GM18499 (cell line): ENCODE results near the gene RET.

ENCODE experiments used
- ATAC-seq: cut with Tn5 transposase; IDR thresholded peaks from one replicate; pipeline ENCODE4 v1.9.1; 2021; ENCODE audit warnings: moderate number of reproducible peaks; ENCODE audit not compliant: insufficient read depth, unreplicated experiment

RET gene

GRCh38 chr10:43043773-43044447, 33.0 kb upstream of the RET start:
- no peak for ATAC-seq

DNA sequence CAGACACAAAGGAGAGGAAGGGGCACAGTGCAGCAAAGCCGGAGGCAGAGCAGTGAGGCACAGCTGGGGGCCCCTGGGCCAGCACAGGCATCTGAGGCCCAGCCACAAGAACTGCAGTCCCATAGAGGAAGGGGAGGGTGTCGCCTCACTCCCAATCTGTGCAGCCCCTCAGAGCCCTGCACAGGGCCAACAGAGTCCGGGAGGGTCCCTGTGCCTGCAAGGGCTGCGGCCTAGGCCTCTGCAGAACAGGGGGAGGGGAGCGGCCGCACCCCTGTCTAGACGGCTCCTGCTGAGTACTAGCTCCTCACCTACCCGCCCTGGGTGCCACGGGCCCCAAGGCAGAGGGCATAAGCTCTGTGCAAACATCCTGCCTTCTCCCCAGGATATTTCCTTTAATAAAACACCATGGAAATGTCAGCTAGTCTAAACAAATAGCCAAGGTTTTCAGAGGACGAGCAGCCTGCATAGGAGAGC, 32.4 kb upstream of the RET start:
- ATAC-seq, result no peak

DNA sequence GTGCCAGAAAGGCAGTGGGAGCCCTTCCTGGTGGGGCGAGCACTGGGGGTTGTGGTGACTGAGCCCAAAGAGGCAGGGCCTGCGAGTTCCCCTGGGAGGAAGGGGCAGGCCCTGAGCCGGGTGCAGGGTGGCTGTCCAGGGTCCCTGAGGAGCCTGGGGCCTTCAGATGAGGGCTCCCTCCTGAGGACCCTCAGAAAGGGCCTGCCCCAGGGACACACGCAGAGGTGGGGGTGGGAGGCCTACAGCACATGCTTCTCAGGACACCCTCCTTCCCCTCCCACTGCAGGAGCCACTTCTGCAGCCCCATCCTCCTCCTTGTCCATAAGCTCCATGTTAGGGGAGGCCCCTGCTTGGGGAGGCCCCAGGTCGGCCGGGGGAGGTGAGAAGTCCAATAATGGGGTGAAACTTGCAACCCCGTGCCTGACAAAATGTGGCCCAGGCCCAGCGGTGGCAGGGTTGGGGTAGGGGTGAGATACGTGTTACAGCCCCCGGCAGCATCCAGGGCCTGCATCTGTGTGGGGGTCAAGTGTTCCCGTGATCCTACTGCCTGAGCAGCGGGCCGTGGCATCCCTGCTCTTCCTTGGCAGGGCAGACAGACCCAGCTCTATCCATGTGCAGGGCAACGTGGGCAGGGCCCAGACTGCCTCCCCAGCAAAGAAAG, 31.8 kb upstream of the RET start:
- ATAC-seq, result no peak

GRCh38 chr10:43045631-43046287, 31.1 kb upstream of the RET start:
- no peak for ATAC-seq

- ATAC-seq, result no peak
These were observed 30.4 kb upstream of the RET start for GRCh38 chr10:43046288-43046991.

GRCh38 chr10:43047288-43047970, 29.4 kb upstream of the RET start:
- no peak for ATAC-seq

DNA sequence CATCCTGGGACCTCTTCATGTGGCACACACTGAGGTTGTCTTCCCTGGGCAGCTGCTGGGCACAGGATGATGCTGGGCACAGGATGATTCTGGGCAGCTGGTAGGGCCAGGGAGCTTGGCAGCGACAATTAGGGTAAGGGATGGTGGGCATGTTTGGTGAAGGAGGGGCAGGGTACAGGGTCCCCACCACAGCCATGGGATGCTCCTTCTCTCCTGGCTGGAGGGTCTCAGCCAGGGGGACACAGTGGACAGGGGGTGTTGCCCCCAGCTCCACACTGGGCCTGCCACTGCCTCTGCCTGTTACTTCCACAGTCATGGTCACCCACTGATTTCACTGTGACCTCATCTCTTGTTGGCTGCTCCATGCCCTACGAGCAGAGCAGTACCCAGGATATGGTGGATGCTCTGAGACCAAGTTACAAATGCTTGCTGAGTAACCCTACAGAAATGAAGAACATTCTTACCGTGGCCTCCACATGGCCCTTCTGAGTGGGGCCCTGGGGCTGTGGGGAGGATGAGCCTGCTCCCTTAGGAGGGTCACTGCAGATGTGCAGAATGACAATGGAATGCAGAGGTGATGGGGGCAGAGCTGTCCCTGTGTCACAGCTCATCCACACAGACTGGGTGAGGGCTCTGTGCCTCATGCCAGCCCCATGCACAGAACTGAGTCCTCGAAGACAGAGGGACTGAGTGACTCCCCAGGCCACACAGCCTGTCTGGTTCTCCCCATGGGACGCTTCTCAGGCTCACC, 28.4 kb upstream of the RET start:
- no peak for ATAC-seq

GRCh38 chr10:43049081-43049551, 27.8 kb upstream of the RET start:
- ATAC-seq, result no peak

DNA sequence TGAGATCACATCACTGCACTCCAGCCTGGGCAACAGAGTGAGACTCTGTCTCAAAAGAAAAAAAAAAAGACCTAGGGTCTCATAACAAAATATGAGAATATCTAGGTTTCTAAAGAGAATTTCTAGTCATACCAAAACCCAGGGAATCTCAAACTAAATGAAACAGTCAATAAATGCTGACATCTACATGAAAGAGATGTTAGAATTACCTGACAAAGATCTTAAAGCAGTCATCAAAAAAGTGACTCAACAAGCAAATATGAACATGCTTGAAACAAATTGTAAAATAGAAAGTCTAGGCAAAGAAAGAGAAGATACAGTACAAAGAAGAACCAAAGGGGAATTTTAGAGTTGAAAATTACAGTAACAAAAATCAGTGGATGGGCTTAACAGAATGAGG, 26.9 kb upstream of the RET start:
- ATAC-seq, result no peak

DNA sequence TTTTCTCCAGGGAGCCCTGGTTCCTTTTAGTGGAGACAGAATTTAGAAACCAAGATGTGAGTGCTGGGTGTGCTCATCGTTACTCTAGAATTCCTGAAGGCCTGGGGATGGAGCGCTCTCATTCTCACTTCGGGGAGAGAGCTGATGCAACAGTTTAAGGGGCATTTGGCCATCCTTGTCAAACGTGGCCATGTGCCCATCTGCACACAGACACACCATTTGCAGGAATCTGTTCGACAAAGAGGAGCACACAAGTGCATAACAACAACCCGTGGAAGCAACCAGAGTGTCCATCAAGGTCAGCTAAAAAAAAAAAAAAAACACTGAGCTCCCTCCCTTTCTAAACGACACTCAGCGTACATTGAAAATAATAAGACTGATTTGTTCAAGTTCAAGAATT, 23.0 kb upstream of the RET start:
- no peak for ATAC-seq

DNA sequence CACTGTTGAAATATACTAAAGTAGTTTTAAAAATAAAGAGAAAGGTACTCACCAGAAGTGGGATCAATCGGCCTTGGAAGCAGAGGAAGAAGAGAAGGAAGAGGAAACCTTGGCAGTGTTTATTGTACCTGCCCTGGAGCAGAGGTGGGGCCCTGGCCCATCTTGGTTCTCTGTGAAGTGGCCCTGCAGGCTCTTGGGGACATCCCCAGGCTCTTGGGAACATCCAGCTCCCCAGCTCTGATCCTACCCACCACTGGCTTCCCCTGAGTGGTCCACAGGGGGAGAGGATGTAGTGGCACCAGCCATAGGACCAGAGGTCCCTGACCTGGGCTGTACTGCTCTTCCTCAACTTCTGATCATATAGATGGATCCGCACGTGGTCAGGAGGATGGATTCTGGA, 22.3 kb upstream of the RET start:
- ATAC-seq, result no peak

- no peak for ATAC-seq
These were observed 21.7 kb upstream of the RET start for GRCh38 chr10:43055217-43055616.

GRCh38 chr10:43055991-43056567, 20.8 kb upstream of the RET start:
- ATAC-seq, result no peak

GRCh38 chr10:43056568-43057011, 20.3 kb upstream of the RET start:
- ATAC-seq, result no peak

GRCh38 chr10:43057231-43057711, 19.6 kb upstream of the RET start:
- no peak for ATAC-seq

- ATAC-seq, result no peak
These were observed 19.0 kb upstream of the RET start for GRCh38 chr10:43057831-43058340.

DNA sequence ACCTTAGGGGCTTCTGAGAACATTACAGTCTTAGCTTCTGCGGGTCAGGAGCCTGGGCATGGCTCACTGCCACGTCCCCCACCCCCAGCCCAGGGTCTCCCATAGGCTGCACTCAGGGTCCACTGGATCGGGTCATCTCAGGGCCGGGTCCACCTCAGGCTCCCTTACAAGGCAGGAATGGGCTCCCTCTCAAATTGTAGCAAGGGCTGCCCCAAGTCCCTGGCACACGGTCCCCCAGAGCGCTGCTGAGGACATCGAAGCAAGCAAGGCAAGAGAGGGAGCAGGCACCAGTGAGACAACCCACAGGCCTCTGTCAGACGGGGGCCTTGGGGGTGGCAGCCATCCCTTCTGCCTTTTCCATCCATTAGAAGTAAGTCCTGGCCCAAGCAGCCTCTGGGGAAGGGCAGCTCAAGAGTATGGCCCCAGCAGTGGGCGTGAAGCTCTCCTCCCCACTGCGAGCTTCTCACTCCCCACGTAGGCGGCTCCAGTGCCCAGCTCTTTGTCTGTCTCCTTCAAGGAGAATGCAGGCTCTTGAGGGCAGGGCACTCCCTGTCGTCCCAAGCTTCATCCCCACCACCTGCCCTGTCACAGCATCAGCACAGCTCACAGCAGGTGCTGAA, 18.0 kb upstream of the RET start:
- no peak for ATAC-seq

GRCh38 chr10:43059336-43059720, 17.5 kb upstream of the RET start:
- ATAC-seq, result no peak
